Measurements from ENCODE around the gene AOPEP. TPM values are rescaled to one million over a fixed set of nuclear protein-coding genes. Genes with fewer than 3 reads are reported as not detected.

The AOPEP gene
- total and polyA plus RNA-seq, 10 donors, result 14.8 to 86.1 (median 51.3) TPM

GRCh38 chr9:94779031-94779430 is 52.5 kb downstream of the AOPEP start:
- H3K9me3 ChIP-seq, result no peaks in the 10 kb centered on the region
- no peaks in the 10 kb centered on the region for H3K36me3 ChIP-seq
- WGBS, 5 donors, result 84 to 98% (median 92%) methylated on average over 2 of the region's 2 CpGs
- H3K27ac ChIP-seq, result no peak overlapping the region
- peaks cover 0 to 9% (median 6%) of the 10 kb centered on the region in 6 donors for H3K4me1 ChIP-seq
- intact Hi-C loops (cut with DNase I; ENCODE audit: low total_unique reads), result no loop called here
- no peak overlapping the region for H3K4me3 ChIP-seq
- TF ChIP-seq POLR2A (IDR thresholded peaks at IDR 0.05), result no peak
- TF ChIP-seq POLR2AphosphoS5 (IDR thresholded peaks at IDR 0.05), result no peak
- TF ChIP-seq, protein P1, sequence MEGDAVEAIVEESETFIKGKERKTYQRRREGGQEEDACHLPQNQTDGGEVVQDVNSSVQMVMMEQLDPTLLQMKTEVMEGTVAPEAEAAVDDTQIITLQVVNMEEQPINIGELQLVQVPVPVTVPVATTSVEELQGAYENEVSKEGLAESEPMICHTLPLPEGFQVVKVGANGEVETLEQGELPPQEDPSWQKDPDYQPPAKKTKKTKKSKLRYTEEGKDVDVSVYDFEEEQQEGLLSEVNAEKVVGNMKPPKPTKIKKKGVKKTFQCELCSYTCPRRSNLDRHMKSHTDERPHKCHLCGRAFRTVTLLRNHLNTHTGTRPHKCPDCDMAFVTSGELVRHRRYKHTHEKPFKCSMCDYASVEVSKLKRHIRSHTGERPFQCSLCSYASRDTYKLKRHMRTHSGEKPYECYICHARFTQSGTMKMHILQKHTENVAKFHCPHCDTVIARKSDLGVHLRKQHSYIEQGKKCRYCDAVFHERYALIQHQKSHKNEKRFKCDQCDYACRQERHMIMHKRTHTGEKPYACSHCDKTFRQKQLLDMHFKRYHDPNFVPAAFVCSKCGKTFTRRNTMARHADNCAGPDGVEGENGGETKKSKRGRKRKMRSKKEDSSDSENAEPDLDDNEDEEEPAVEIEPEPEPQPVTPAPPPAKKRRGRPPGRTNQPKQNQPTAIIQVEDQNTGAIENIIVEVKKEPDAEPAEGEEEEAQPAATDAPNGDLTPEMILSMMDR (IDR thresholded peaks at IDR 0.05 in 8 of 11, conservative IDR thresholded peaks at IDR 0.05 in 3 of 11), result no peak
- H3K27me3 ChIP-seq (replicated peaks in 1 of 7), result no peaks in the 10 kb centered on the region
- DNase-seq, result no peak

- H3K27ac ChIP-seq, result no peak overlapping the region
These were observed 53.3 kb downstream of the AOPEP start for GRCh38 chr9:94779693-94780290.

GRCh38 chr9:94780516-94780950 is 54.0 kb downstream of the AOPEP start:
- Histone ChIP-seq H3K9me3 (no peaks in the 10 kb centered on the region), H3K27me3 (replicated peaks in 1 of 7) (no peaks in the 10 kb centered on the region), H3K4me1 (peaks cover 0 to 9% (median 6%) of the 10 kb centered on the region in 6 donors), H3K4me3 (no peak overlapping the region), H3K27ac (no peak overlapping the region), H3K36me3 (no peaks in the 10 kb centered on the region)
- WGBS, 5 donors, result 61 to 72% (median 63%) methylated on average over 5 of the region's 5 CpGs
- intact Hi-C loops (cut with DNase I; ENCODE audit: low total_unique reads), result loop anchor here (5.0 kb wide), 1 partner anchor 347 kb away; no protein-coding TSS in a partner anchor
- no peak for TF ChIP-seq POLR2A (IDR thresholded peaks at IDR 0.05)
- TF ChIP-seq, protein P1 (IDR thresholded peaks at IDR 0.05 in 8 of 11, conservative IDR thresholded peaks at IDR 0.05 in 3 of 11), result no peak
- TF ChIP-seq POLR2AphosphoS5 (IDR thresholded peaks at IDR 0.05), result no peak
- DNase-seq, result no peak

More at GRCh38 chr9:94779693-94780290, 53.3 kb downstream of the AOPEP start:
- H3K27me3 ChIP-seq (replicated peaks in 1 of 7), result no peaks in the 10 kb centered on the region
- DNase-seq, result no peak
- H3K4me1 ChIP-seq, result peaks cover 0 to 9% (median 6%) of the 10 kb centered on the region in 6 donors
- 94 to 96% (median 95%) methylated on average over 4 of the region's 4 CpGs for WGBS, 5 donors
- intact Hi-C loops (cut with DNase I; ENCODE audit: low total_unique reads), result loop anchor here (5.0 kb wide), 1 partner anchor 348 kb away; no protein-coding TSS in a partner anchor
- no peak overlapping the region for H3K4me3 ChIP-seq
- no peaks in the 10 kb centered on the region for H3K36me3 ChIP-seq
- TF ChIP-seq POLR2AphosphoS5 (IDR thresholded peaks at IDR 0.05) (no peak), POLR2A (IDR thresholded peaks at IDR 0.05) (no peak)
- TF ChIP-seq, protein P1 (IDR thresholded peaks at IDR 0.05 in 8 of 11, conservative IDR thresholded peaks at IDR 0.05 in 3 of 11), result no peak
- H3K9me3 ChIP-seq, result no peaks in the 10 kb centered on the region

- DNase-seq, result no peak
- WGBS, 5 donors, result 80 to 89% (median 86%) methylated on average over 6 of the region's 6 CpGs
- Histone ChIP-seq H3K4me3 (no peak overlapping the region), H3K27ac (peak overlapping the region in 5 of 8 donors; percentile 17 to 46 (median 29)), H3K9me3 (no peaks in the 10 kb centered on the region), H3K4me1 (peaks cover 0 to 9% (median 6%) of the 10 kb centered on the region in 6 donors), H3K36me3 (no peaks in the 10 kb centered on the region), H3K27me3 (replicated peaks in 1 of 7) (no peaks in the 10 kb centered on the region)
- intact Hi-C loops (cut with DNase I; ENCODE audit: low total_unique reads), result loop anchor here (5.0 kb wide), 1 partner anchor 345 kb away; no protein-coding TSS in a partner anchor
- TF ChIP-seq, protein P1 (IDR thresholded peaks at IDR 0.05 in 8 of 11, conservative IDR thresholded peaks at IDR 0.05 in 3 of 11), result no peak
- TF ChIP-seq POLR2A (IDR thresholded peaks at IDR 0.05) (no peak), POLR2AphosphoS5 (IDR thresholded peaks at IDR 0.05) (no peak)
These were observed 56.0 kb downstream of the AOPEP start for GRCh38 chr9:94782355-94783101.

All from spleen (tissue), 11 donors.